WTC11 (cell line): ENCODE results near the gene SLC34A1. TPM values are rescaled to one million over a fixed set of nuclear protein-coding genes. Genes with fewer than 3 reads are reported as not detected.

Experiments
- ATAC-seq: fragments of 200-7000 bp; cut with Tn5 transposase; 2 replicates; pipeline ENCODE4 v1.10.0; 2021; ENCODE audit warnings: mild to moderate bottlenecking, moderate library complexity
- CTCF ChIA-PET: fragments of 300-600 bp; sonication (Branson Sonifier 250); formaldehyde crosslinking; loops from one replicate; lab custom pipeline; 2021; ENCODE audit warnings: antibody characterized with exemption; lab: Charles Lee
- POLR2A ChIA-PET: fragments of 350-600 bp; sonication (Branson Sonifier 250); formaldehyde crosslinking; loops from one replicate; lab custom pipeline; 2021; ENCODE audit warnings: antibody characterized with exemption; lab: Charles Lee
- DNase-seq: peaks from one replicate; pipeline ENCODE4 v3.0.0; 2021; ENCODE audit warnings: low spot score
- H3K27ac Mint-ChIP-seq: 2 replicates; pipeline ENCODE4 v1.8.0; 2021; ENCODE audit warnings: mixed read lengths
- H3K27me3 Mint-ChIP-seq: 2 replicates; pipeline ENCODE4 v1.8.0; 2021; ENCODE audit warnings: low read depth, mild to moderate bottlenecking, moderate library complexity, mixed read lengths
- H3K36me3 Mint-ChIP-seq: 2 replicates; pipeline ENCODE4 v1.8.0; 2021; ENCODE audit warnings: mixed read lengths
- H3K4me1 Mint-ChIP-seq: 2 replicates; pipeline ENCODE4 v1.8.0; 2022; ENCODE audit warnings: mixed read lengths
- H3K4me3 Mint-ChIP-seq: 2 replicates; pipeline ENCODE4 v1.8.0; 2021; ENCODE audit warnings: mild to moderate bottlenecking, moderate library complexity, mixed read lengths
- H3K9me3 Mint-ChIP-seq: 2 replicates; pipeline ENCODE4 v1.8.0; 2021; ENCODE audit warnings: mixed read lengths
- ATF3 ChIP-seq: sonication (generic); formaldehyde crosslinking; conservative IDR thresholded peaks from 2 replicates; pipeline ENCODE4 v1.8.1; 2022; ENCODE audit warnings: mild to moderate bottlenecking, missing genetic modification reagents
- CREB1 ChIP-seq: sonication (generic); formaldehyde crosslinking; IDR thresholded peaks from 2 replicates; pipeline ENCODE4 v1.8.0; 2023; ENCODE audit warnings: mild to moderate bottlenecking, missing genetic modification reagents
- CTCF ChIP-seq: fragments of 200-600 bp; IDR thresholded peaks from 2 replicates; pipeline ENCODE4 v1.8.0; 2022; ENCODE audit warnings: antibody characterized with exemption
- E2F4 ChIP-seq: sonication (generic); formaldehyde crosslinking; IDR thresholded peaks from 2 replicates; pipeline ENCODE4 v1.8.1; 2022; ENCODE audit warnings: low read depth, mild to moderate bottlenecking, moderate library complexity, missing genetic modification reagents, borderline replicate concordance
- E2F5 ChIP-seq: sonication (generic); formaldehyde crosslinking; IDR thresholded peaks from 2 replicates; pipeline ENCODE4 v1.8.1; 2022; ENCODE audit warnings: mild to moderate bottlenecking, moderate library complexity, missing genetic modification reagents
- ESRRA ChIP-seq: sonication (generic); formaldehyde crosslinking; IDR thresholded peaks from 2 replicates; pipeline ENCODE4 v1.8.1; 2022; ENCODE audit warnings: mild to moderate bottlenecking, missing genetic modification reagents, borderline replicate concordance
- GABPB1 ChIP-seq: sonication (generic); formaldehyde crosslinking; IDR thresholded peaks from 2 replicates; pipeline ENCODE4 v1.8.1; 2023; ENCODE audit warnings: mild to moderate bottlenecking, missing genetic modification reagents
- HMGA2 ChIP-seq: fragments of 250-450 bp; sonication (Bioruptor Pico); IDR thresholded peaks from 2 replicates; pipeline ENCODE4 v1.4.0; 2021; ENCODE audit warnings: mild to moderate bottlenecking, moderate library complexity
- MYBL2 ChIP-seq: sonication (generic); formaldehyde crosslinking; IDR thresholded peaks from 2 replicates; pipeline ENCODE4 v1.8.1; 2023; ENCODE audit warnings: mild to moderate bottlenecking, moderate library complexity, missing genetic modification reagents
- NFATC4 ChIP-seq: fragments of 250-450 bp; sonication (Bioruptor Pico); IDR thresholded peaks from 2 replicates; pipeline ENCODE4 v1.9.0; 2021; ENCODE audit warnings: mild to moderate bottlenecking
- NFYB ChIP-seq: sonication (generic); formaldehyde crosslinking; conservative IDR thresholded peaks from 2 replicates; pipeline ENCODE4 v1.8.0; 2022; ENCODE audit warnings: low read depth, missing genetic modification reagents
- NR3C1 ChIP-seq: sonication (generic); formaldehyde crosslinking; conservative IDR thresholded peaks from 2 replicates; pipeline ENCODE4 v1.8.1; 2023; ENCODE audit warnings: low read depth, mild to moderate bottlenecking, missing genetic modification reagents
- RELA ChIP-seq: sonication (generic); formaldehyde crosslinking; IDR thresholded peaks from 2 replicates; pipeline ENCODE4 v1.8.1; 2022; ENCODE audit warnings: missing genetic modification reagents, mild to moderate bottlenecking, borderline replicate concordance
- RORB ChIP-seq: fragments of 250-450 bp; sonication (Bioruptor Pico); IDR thresholded peaks from 2 replicates; pipeline ENCODE4 v1.9.0; 2021; ENCODE audit warnings: mild to moderate bottlenecking
- SOX15 ChIP-seq: fragments of 250-450 bp; sonication (Bioruptor Pico); IDR thresholded peaks from 2 replicates; pipeline ENCODE4 v1.9.0; 2021; ENCODE audit warnings: mild to moderate bottlenecking
- TP53 ChIP-seq: sonication (generic); formaldehyde crosslinking; IDR thresholded peaks from 2 replicates; pipeline ENCODE4 v1.8.1; 2023; ENCODE audit warnings: mild to moderate bottlenecking, missing genetic modification reagents
- ZNF416 ChIP-seq: fragments of 250-450 bp; sonication (Bioruptor Pico); IDR thresholded peaks from 2 replicates; pipeline ENCODE4 v1.9.0; 2021; ENCODE audit warnings: mild to moderate bottlenecking, inconsistent platforms
- ZNF423 ChIP-seq: fragments of 250-450 bp; sonication (Bioruptor Pico); IDR thresholded peaks from 2 replicates; pipeline ENCODE4 v2.1.2; 2022; ENCODE audit warnings: mild to moderate bottlenecking, moderate library complexity
- ZNF425 ChIP-seq: fragments of 250-450 bp; sonication (Bioruptor Pico); conservative IDR thresholded peaks from 2 replicates; pipeline ENCODE4 v1.9.0; 2021; ENCODE audit warnings: mild to moderate bottlenecking
- ZNF512 ChIP-seq: sonication (generic); formaldehyde crosslinking; IDR thresholded peaks from 2 replicates; pipeline ENCODE4 v1.8.1; 2022; ENCODE audit warnings: missing genetic modification reagents, borderline replicate concordance
- total RNA-seq: library from RNA; stranded (reverse); gene quantifications from 3 replicates; pipeline ENCODE4 v1.2.3, GENCODE V29; 2021

The SLC34A1 gene
- total RNA-seq, 1 experiment from 2014 or later = not detected

- Mint-ChIP-seq H3K36me3 (peaks cover 53% of the 10 kb centered on the region), H3K27ac (peak overlapping the region; percentile 86), H3K27me3 (no peaks in the 10 kb centered on the region), H3K4me3 (no peak overlapping the region), H3K9me3 (no peaks in the 10 kb centered on the region), H3K4me1 (peaks cover 41% of the 10 kb centered on the region)
- ChIA-PET CTCF (interaction anchor here (0.8 to 1.3 kb wide), 2 partner anchors 11 to 29 kb away, joined by 3 to 4 read pairs; no protein-coding TSS in a partner anchor), POLR2A (interaction anchor here (0.6 kb wide), 1 partner anchor 11 kb away, joined by 8 read pairs; no protein-coding TSS in a partner anchor)
- TF ChIP-seq CREB1 (CRISPR knock-in tag) (no peak), RELA (no peak), E2F5 (CRISPR knock-in tag) (no peak), ZNF425 (CRISPR knock-in tag) (no peak), NR3C1 (CRISPR knock-in tag) (no peak), TP53 (CRISPR knock-in tag) (no peak), ESRRA (CRISPR knock-in tag) (no peak), RORB (CRISPR knock-in tag) (no peak), NFATC4 (CRISPR knock-in tag) (no peak), ZNF423 (CRISPR knock-in tag) (no peak), CTCF (no peak), ATF3 (CRISPR knock-in tag) (no peak), GABPB1 (CRISPR knock-in tag) (no peak), NFYB (CRISPR knock-in tag) (no peak), ZNF512 (no peak), MYBL2 (no peak), ZNF416 (CRISPR knock-in tag) (no peak), HMGA2 (CRISPR knock-in tag) (no peak), E2F4 (CRISPR knock-in tag) (no peak), SOX15 (CRISPR knock-in tag) (no peak)
- DNase-seq (no peak), ATAC-seq (no peak)
Measured at GRCh38 chr5:177338251-177339106, 45.8 kb upstream of the SLC34A1 start.
